Neural cell (in vitro differentiated cells): ENCODE results near the gene PRRT4.

Experiments
- CTCF ChIP-seq: fragments of 450-650 bp; IDR thresholded peaks from 2 replicates; pipeline ENCODE4 v1.5.1; 2014; ENCODE audit warnings: antibody characterized with exemption, mild to moderate bottlenecking, moderate library complexity; ENCODE audit not compliant: poor library complexity, severe bottlenecking
- EP300 ChIP-seq: fragments of 450-650 bp; conservative IDR thresholded peaks from 2 replicates; pipeline ENCODE4 v1.6.1; 2014; ENCODE audit warnings: antibody characterized with exemption, mild to moderate bottlenecking, moderate library complexity; ENCODE audit not compliant: poor library complexity, severe bottlenecking
- EZH2 ChIP-seq: fragments of 200-600, 300-800 bp; shearing (Covaris generic), sonication (generic); IDR thresholded peaks from 2 replicates; pipeline ENCODE4 v1.6.1; 2014; ENCODE audit warnings: antibody characterized with exemption, low read length, borderline replicate concordance, mild to moderate bottlenecking; ENCODE audit not compliant: insufficient read depth, poor library complexity, severe bottlenecking
- MXI1 ChIP-seq: fragments of 450-650 bp; conservative IDR thresholded peaks from 2 replicates; pipeline ENCODE4 v1.6.1; 2014; ENCODE audit warnings: antibody characterized with exemption, mild to moderate bottlenecking; ENCODE audit not compliant: poor library complexity, severe bottlenecking
- POLR2AphosphoS5 ChIP-seq: IDR thresholded peaks from 2 replicates; pipeline ENCODE4 v1.6.1; 2012
- TAF1 ChIP-seq: IDR thresholded peaks from 2 replicates; pipeline ENCODE4 v1.6.1; 2012; ENCODE audit warnings: low read depth
- TF ChIP-seq, protein P1 (sequence below): IDR thresholded peaks from 2 replicates; pipeline ENCODE4 v1.6.1; 2012; ENCODE audit warnings: borderline replicate concordance

DNA sequence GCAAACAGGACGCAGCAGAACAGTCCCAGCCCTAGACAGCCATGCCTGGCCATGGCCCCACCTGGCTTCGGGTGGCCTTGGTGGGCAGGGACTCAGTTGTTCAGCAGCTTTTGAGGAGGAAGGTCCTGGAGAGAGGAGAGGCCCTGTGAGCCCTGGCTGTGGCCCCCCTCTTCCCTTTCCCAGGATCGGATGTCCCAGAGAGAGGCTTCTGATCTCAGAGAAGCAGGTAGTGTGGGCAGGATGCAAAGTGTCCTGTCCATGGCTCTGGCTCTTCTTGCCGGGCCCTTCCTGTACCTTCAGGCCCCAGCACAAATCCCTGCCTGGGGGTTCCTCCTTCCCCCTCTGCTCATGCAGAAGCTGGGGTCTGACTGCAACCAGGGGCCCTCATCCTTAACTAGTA, 1.6 kb downstream of the PRRT4 start:
- TF ChIP-seq EP300 (no peak), CTCF (no peak), EZH2 (no peak), TAF1 (no peak), POLR2AphosphoS5 (no peak), MXI1 (no peak)
- TF ChIP-seq, protein P1, sequence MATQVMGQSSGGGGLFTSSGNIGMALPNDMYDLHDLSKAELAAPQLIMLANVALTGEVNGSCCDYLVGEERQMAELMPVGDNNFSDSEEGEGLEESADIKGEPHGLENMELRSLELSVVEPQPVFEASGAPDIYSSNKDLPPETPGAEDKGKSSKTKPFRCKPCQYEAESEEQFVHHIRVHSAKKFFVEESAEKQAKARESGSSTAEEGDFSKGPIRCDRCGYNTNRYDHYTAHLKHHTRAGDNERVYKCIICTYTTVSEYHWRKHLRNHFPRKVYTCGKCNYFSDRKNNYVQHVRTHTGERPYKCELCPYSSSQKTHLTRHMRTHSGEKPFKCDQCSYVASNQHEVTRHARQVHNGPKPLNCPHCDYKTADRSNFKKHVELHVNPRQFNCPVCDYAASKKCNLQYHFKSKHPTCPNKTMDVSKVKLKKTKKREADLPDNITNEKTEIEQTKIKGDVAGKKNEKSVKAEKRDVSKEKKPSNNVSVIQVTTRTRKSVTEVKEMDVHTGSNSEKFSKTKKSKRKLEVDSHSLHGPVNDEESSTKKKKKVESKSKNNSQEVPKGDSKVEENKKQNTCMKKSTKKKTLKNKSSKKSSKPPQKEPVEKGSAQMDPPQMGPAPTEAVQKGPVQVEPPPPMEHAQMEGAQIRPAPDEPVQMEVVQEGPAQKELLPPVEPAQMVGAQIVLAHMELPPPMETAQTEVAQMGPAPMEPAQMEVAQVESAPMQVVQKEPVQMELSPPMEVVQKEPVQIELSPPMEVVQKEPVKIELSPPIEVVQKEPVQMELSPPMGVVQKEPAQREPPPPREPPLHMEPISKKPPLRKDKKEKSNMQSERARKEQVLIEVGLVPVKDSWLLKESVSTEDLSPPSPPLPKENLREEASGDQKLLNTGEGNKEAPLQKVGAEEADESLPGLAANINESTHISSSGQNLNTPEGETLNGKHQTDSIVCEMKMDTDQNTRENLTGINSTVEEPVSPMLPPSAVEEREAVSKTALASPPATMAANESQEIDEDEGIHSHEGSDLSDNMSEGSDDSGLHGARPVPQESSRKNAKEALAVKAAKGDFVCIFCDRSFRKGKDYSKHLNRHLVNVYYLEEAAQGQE = no peak
